ENCODE measurements around the gene DOCK10. TPM values are rescaled to one million over a fixed set of nuclear protein-coding genes. Genes with fewer than 3 reads are reported as not detected.

Gene DOCK10
- polyA plus RNA-seq, 1 donor (not counting 4 experiments of a cell fraction or from before 2014, with no cell fraction given): 2.5 TPM

DNA sequence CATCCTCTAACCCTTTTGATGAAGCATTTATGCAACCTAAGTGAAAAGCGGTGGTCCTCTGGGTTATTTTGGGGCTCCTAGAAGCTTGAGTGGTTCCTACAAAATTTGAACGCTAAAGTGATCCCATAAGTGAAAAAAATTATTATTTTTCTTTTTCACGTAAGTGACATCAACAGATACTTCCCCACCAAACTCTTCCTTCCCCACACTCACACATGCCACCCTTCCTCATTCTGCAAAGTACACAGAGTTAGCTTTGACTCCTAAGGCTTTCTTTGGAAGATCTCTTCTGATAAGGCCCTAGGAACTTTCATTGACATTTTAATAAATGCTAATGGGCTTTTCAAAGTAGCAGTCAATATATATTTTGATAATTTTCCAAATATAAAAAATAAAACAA lies 109.7 kb downstream of the DOCK10 start:
- H4K20me1 ChIP-seq (ENCODE audit: control insufficient read depth, extremely low read depth, insufficient read depth, low read length): no peaks in the 10 kb centered on the region
- no peak overlapping the region for H2AFZ ChIP-seq (ENCODE audit: control insufficient read depth, low read length)
- FAIRE-seq (no peak), DNase-seq (ENCODE audit: low read depth, low spot score) (no peak)
- no peak overlapping the region for H3K4me2 ChIP-seq (ENCODE audit: control insufficient read depth, extremely low read depth, insufficient read depth, low read depth, low read length)
- H3K36me3 ChIP-seq (ENCODE audit: control insufficient read depth in 2 of 2, extremely low read depth in 1 of 2, insufficient read depth in 2 of 2, low read length in 2 of 2): no peaks in the 10 kb centered on the region
- TF ChIP-seq, protein P1, sequence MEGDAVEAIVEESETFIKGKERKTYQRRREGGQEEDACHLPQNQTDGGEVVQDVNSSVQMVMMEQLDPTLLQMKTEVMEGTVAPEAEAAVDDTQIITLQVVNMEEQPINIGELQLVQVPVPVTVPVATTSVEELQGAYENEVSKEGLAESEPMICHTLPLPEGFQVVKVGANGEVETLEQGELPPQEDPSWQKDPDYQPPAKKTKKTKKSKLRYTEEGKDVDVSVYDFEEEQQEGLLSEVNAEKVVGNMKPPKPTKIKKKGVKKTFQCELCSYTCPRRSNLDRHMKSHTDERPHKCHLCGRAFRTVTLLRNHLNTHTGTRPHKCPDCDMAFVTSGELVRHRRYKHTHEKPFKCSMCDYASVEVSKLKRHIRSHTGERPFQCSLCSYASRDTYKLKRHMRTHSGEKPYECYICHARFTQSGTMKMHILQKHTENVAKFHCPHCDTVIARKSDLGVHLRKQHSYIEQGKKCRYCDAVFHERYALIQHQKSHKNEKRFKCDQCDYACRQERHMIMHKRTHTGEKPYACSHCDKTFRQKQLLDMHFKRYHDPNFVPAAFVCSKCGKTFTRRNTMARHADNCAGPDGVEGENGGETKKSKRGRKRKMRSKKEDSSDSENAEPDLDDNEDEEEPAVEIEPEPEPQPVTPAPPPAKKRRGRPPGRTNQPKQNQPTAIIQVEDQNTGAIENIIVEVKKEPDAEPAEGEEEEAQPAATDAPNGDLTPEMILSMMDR (optimal IDR thresholded peaks at IDR 0.05 in 1 of 3, IDR thresholded peaks at IDR 0.05 in 1 of 3, conservative IDR thresholded peaks at IDR 0.05 in 1 of 3; ENCODE audit: extremely low read depth in 1 of 3, insufficient read depth in 2 of 3, low read length in 3 of 3): no peak
- no peak for TF ChIP-seq EZH2 (IDR thresholded peaks at IDR 0.05; ENCODE audit: low read length)
- dilution Hi-C loops (cut with MboI; ENCODE audit: extremely low pct_ligation_motif_present, low sequenced_read_pairs): no loop called here
- no peaks in the 10 kb centered on the region for H3K9me1 ChIP-seq (ENCODE audit: control insufficient read depth, extremely low read depth, insufficient read depth, low read length)
- no peaks in the 10 kb centered on the region for H3K79me2 ChIP-seq (ENCODE audit: control insufficient read depth, insufficient read depth, low read length)
- no peak overlapping the region for H3K9ac ChIP-seq (ENCODE audit: control insufficient read depth, extremely low read depth, insufficient read depth, low read length)
- H3K27ac ChIP-seq (ENCODE audit: control insufficient read depth, insufficient read depth, low read length): no peak overlapping the region
- no peaks in the 10 kb centered on the region for H3K27me3 ChIP-seq (ENCODE audit: control insufficient read depth, extremely low read depth, insufficient read depth, low read length)
- no peak overlapping the region for H3K4me3 ChIP-seq (ENCODE audit: control insufficient read depth in 2 of 3, extremely low read depth in 1 of 3, insufficient read depth in 2 of 3, low read depth in 1 of 3, low read length in 3 of 3)
- no peaks in the 10 kb centered on the region for H3K9me3 ChIP-seq (ENCODE audit: control insufficient read depth, low read depth, low read length)
- no peaks in the 10 kb centered on the region for H3K4me1 ChIP-seq (ENCODE audit: control insufficient read depth, extremely low read depth, insufficient read depth, low read length)

DNA sequence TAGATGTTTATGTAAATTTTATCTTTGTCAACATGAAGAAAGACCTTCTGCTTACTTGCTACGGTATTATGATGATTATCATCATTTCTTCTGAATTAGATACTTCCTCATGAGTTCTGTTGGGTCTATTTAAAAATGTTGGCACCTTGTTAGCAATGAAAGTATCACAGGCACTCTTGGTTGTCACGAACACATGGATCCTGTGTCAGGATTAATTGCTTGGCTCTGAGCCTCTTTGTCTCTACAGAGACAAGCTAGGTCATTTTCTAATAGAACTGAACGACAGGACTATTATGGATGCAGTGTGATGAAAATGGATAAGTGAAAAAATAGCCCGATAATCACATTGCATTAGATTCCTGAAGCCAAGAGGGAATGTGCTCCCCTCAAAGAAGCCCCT lies 110.3 kb downstream of the DOCK10 start:
- TF ChIP-seq, protein P1 (optimal IDR thresholded peaks at IDR 0.05 in 1 of 3, IDR thresholded peaks at IDR 0.05 in 1 of 3, conservative IDR thresholded peaks at IDR 0.05 in 1 of 3; ENCODE audit: extremely low read depth in 1 of 3, insufficient read depth in 2 of 3, low read length in 3 of 3): no peak
- no peak for TF ChIP-seq EZH2 (IDR thresholded peaks at IDR 0.05; ENCODE audit: low read length)
- H2AFZ ChIP-seq (ENCODE audit: control insufficient read depth, low read length): no peak overlapping the region
- H3K4me3 ChIP-seq (ENCODE audit: control insufficient read depth in 2 of 3, extremely low read depth in 1 of 3, insufficient read depth in 2 of 3, low read depth in 1 of 3, low read length in 3 of 3): no peak overlapping the region
- H3K9me3 ChIP-seq (ENCODE audit: control insufficient read depth, low read depth, low read length): no peaks in the 10 kb centered on the region
- H3K4me2 ChIP-seq (ENCODE audit: control insufficient read depth, extremely low read depth, insufficient read depth, low read depth, low read length): no peak overlapping the region
- no peaks in the 10 kb centered on the region for H4K20me1 ChIP-seq (ENCODE audit: control insufficient read depth, extremely low read depth, insufficient read depth, low read length)
- H3K79me2 ChIP-seq (ENCODE audit: control insufficient read depth, insufficient read depth, low read length): no peaks in the 10 kb centered on the region
- H3K4me1 ChIP-seq (ENCODE audit: control insufficient read depth, extremely low read depth, insufficient read depth, low read length): no peaks in the 10 kb centered on the region
- H3K27ac ChIP-seq (ENCODE audit: control insufficient read depth, insufficient read depth, low read length): no peak overlapping the region
- H3K9me1 ChIP-seq (ENCODE audit: control insufficient read depth, extremely low read depth, insufficient read depth, low read length): no peaks in the 10 kb centered on the region
- no peak overlapping the region for H3K9ac ChIP-seq (ENCODE audit: control insufficient read depth, extremely low read depth, insufficient read depth, low read length)
- dilution Hi-C loops (cut with MboI; ENCODE audit: extremely low pct_ligation_motif_present, low sequenced_read_pairs): no loop called here
- FAIRE-seq: no peak
- H3K27me3 ChIP-seq (ENCODE audit: control insufficient read depth, extremely low read depth, insufficient read depth, low read length): no peaks in the 10 kb centered on the region
- no peaks in the 10 kb centered on the region for H3K36me3 ChIP-seq (ENCODE audit: control insufficient read depth in 2 of 2, extremely low read depth in 1 of 2, insufficient read depth in 2 of 2, low read length in 2 of 2)
- DNase-seq (ENCODE audit: low read depth, low spot score): no peak
